Posterior vena cava (tissue), 2 donors: ENCODE results near the gene TAS1R2. TPM values are rescaled to one million over a fixed set of nuclear protein-coding genes. Genes with fewer than 3 reads are reported as not detected.
"Not testable (repeated sequence)": the region's sequence is repeated elsewhere in the genome, so short reads cannot be mapped to it uniquely, and the experiment has no call there.

Experiments used
- DNase-seq: peaks from one replicate; pipeline ENCODE4 v3.0.0-alpha.2; 2020; ENCODE audit warnings: low spot score
- intact Hi-C, 2 donors: fragments of 100-400 bp; cut with DNase I; formaldehyde crosslinking; loops; one replicate each; pipeline versions ENCODE4 v1.14.1 to v1.14.2; 2022 to 2023
- long read RNA-seq, 2 donors: library from polyadenylated mRNA; unstranded; transcript quantifications; one replicate each; pipeline ENCODE4 v2.0.0, GENCODE V29; 2020 to 2021
- total RNA-seq, 2 donors: library from RNA; stranded (reverse); fragmentation: NEBNext Ultra II Directional; extraction: Animal tissue kit (Norgen Biotek cat#: 25700); gene quantifications; one replicate each; pipeline ENCODE4 v1.2.1, GENCODE V29; 2021
- donor health status: DM: yes; HTN: yes; CAD: no.
- donor health status: DM: yes; HTN: yes; CAD: no.

TAS1R2 gene
- not detected for total RNA-seq
- long read RNA-seq, donor 1, result 0 reads
- long read RNA-seq, donor 2, result 0 reads

DNA sequence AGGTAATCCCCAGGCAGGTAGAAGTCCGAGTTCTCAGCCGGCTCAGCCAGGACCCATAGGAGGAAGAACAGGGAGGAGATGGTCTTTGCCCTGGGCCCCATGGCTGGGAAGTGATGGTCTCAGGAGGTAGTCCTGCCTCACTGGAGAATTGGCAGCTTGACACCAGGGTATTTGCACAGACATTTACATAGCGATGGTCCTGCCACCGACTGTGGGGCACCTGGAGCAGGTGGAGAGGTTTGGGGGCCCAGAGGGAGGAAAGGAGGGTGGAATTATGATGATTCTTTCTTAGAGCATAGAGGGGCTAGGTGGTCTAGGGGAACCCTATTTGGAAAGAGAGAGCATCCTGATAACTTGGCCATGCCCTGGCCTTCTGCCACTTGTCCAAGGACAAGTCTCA, at the start of gene TAS1R2:
TAS1R2 (minus strand) TSS at position 101 of the 400 bp plus-strand sequence; CDS start at position 101, 0 bp downstream.
- intact Hi-C loops, result loop anchor here in 1 of 2 donors (5.0 kb wide), 1 partner anchor 1208 kb away; no protein-coding TSS in a partner anchor
- DNase-seq, result no peak

GRCh38 chr1:18907917-18908845, 48.7 kb upstream of the TAS1R2 start:
- intact Hi-C loops, result loop anchor here (5.0 to 10.0 kb wide), 2 partner anchors 167 to 184 kb away; no protein-coding TSS in a partner anchor
- DNase-seq, result no peak

- intact Hi-C loops, result loop anchor here (5.0 to 10.0 kb wide), 2 partner anchors 168 to 185 kb away; no protein-coding TSS in a partner anchor
- DNase-seq, result no peak
Measured at GRCh38 chr1:18907021-18907916, 47.8 kb upstream of the TAS1R2 start.

DNA sequence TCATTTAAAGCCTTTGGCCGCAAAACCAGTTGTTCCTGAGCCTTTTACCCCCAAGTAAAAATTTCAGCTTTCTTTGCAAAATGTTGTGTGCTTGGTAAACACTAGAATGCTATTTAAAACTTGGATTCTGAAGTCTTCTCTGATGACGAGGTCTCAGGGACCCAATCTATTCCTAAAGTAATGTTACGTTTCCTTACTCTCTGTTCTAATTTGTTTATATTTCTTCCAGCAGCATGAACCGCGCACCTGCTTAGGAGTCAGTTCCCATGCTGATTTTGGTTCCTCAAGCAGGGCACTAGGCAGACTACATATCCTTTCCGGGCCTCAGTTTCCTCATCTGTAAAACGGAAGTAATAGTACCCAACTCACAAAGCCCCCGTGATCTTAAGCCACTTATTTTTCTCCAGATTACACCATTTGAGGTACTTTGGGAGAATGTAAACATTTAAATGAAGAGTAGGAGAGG, 43.9 kb upstream of the TAS1R2 start:
- intact Hi-C loops, result loop anchor here in 1 of 2 donors (10.0 kb wide), 1 partner anchor 171 kb away; no protein-coding TSS in a partner anchor
- no peak for DNase-seq

DNA sequence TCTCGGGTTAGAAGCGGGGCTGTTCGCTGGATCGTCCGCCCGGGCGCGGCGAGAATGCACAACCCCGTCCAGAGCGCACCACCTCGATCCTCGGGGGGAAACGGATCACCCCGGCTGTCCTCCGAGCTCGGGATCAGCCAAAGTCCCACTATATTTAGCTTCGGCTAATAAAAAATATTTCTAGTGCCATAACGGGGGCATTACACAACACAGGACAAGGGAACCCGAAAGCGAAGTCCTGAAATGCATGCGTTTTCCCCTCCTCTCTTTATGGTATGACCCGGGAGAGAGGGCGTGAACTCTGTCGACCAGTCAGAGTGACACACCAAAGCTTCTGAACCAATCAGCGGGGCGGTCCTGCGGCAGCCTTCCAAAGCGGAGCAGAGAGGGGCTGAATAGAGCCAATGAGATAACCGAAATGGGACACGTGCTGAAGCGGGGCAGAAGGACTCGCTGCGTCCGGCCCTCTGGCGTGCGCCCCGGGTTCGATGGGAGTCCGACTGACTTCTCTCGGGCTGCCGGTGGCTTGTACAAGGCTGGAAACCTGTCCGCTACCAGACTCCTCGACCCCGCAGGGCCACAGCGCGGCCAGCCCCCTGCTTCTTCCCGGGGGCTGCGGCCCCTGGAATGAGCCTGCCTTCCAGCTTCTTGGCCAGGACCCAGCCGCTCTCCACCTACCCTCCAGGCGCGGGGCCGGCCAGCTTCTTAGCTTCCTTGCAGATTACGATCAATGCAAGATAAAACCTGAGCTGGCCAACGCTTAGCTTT, 43.2 kb upstream of the TAS1R2 start, which contains the start of gene ALDH4A1:
ALDH4A1 (minus strand) TSS at position 33 of the 768 bp plus-strand sequence; CDS start at position 1, 32 bp downstream.
- intact Hi-C loops, result loop anchor here in 1 of 2 donors (10.0 kb wide), 1 partner anchor 172 kb away; no protein-coding TSS in a partner anchor
- DNase-seq, result peak; percentile 99

DNA sequence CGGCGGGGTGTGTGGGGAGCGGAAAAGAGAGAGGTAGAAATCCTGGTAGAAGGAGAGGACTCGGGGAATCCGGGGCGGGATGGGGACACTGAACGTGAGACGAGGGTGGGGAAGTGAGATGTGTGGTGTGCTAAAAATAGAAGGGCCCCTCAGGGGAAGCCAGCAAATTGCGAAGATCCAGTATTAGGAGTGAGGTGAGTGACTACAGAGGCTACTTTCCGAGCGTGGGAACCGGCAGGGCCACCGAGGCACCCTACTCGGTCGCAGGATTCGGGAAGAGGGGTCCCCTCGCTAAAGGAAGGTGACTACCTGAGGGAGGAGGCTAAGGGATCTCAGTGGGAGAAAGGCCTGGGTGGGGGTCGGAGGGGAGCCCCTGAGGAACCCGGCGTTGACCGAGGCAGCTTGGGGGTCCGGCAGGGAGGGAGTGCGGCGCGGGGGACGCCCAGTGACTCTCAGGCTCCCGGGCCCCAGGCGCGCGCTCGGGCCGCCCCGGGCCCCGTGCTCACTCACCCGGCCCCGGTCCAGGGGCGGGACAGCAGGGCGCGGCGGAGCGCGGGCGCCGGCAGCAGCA, 42.6 kb upstream of the TAS1R2 start:
- DNase-seq, result no peak
- intact Hi-C loops, result loop anchor here in 1 of 2 donors (10.0 kb wide), 1 partner anchor 173 kb away; no protein-coding TSS in a partner anchor

GRCh38 chr1:18901147-18901951, 41.9 kb upstream of the TAS1R2 start:
- intact Hi-C loops, result loop anchor here in 1 of 2 donors (10.0 kb wide), 1 partner anchor 173 kb away; no protein-coding TSS in a partner anchor
- no peak for DNase-seq

- DNase-seq, result no peak
- intact Hi-C loops, result loop anchor here in 1 of 2 donors (10.0 kb wide), 1 partner anchor 174 kb away; no protein-coding TSS in a partner anchor
Measured at GRCh38 chr1:18900303-18900841, 40.9 kb upstream of the TAS1R2 start.

GRCh38 chr1:18899363-18900049, 40.0 kb upstream of the TAS1R2 start:
- no peak for DNase-seq
- intact Hi-C loops, result loop anchor here in 1 of 2 donors (10.0 kb wide), 1 partner anchor 175 kb away; no protein-coding TSS in a partner anchor

DNA sequence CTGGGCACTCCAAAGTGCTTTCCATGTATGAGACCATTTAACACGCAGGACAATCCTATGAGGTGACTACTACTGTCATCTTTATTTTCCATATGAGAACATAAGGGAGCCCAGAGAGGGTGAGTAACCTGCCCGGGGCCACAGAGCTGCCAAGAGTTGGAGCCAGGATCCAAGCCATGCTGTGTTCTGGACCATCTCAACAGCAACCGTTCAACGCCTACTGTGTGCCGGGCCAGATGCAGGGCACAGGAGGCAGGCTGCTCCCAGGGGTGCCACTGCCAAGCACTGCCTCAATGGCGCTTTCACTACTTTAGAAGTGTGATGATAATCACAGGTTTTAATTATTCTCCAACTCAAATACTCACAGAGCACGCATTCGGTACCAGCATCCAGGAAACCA, 39.1 kb upstream of the TAS1R2 start:
- no peak for DNase-seq
- intact Hi-C loops, result no loop called here

- intact Hi-C loops, result no loop called here
- DNase-seq, result no peak
Measured at GRCh38 chr1:18895317-18895716, 35.9 kb upstream of the TAS1R2 start.

DNA sequence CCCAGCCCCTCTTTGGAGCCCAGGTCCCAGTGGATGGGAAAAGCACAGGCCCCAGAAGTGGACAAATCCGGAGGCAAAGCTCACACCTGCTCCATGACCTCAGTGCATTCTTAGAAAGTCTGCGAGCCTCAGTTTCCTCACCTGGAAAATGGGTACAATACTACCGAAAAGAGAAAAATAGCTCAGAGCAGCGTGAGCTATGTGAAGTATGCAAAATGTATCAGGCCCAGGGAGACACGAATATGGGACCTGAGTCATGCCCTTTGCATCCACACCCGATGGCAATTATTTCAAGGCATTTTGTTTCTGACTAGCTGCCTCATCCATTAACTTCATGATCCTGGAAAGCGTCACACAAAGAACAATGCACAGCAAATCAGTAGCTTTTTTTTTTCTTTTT, 33.7 kb upstream of the TAS1R2 start:
- intact Hi-C loops, result no loop called here
- DNase-seq, result no peak

GRCh38 chr1:18891858-18892257, 32.4 kb upstream of the TAS1R2 start:
- DNase-seq, intact Hi-C loops: not testable (repeated sequence)

GRCh38 chr1:18891426-18891780, 31.9 kb upstream of the TAS1R2 start:
- intact Hi-C loops, result no loop called here
- DNase-seq, result no peak

GRCh38 chr1:18890706-18891425, 31.4 kb upstream of the TAS1R2 start:
- DNase-seq, result no peak
- intact Hi-C loops, result no loop called here

DNA sequence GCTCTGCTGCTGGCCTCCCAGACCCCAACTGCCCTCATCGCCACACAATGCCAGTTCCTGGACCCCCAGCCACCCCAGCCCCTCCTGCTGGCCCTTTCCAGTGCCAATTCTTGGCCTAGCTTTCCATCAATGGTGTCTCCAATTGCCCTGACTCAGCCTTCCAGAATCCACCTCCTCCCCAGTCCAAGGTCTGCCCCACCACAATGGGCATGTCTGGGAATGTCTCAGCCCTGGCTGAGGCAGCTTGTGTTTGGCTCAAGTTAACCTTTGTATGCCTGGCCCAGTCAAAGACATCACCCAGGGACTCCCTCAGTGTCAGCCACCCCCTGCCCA, 26.5 kb upstream of the TAS1R2 start:
- intact Hi-C loops, result loop anchor here in 1 of 2 donors (10.0 kb wide), 1 partner anchor 1609 kb away; no protein-coding TSS in a partner anchor
- DNase-seq, result no peak
